KMS-11 (cell line): ENCODE data around the gene IL34.

Experiments used
- H2AFZ ChIP-seq: fragments of 200-600 bp; sonication (generic); 2 replicates; pipeline ENCODE4 v1.6.1; 2016; ENCODE audit warnings: antibody characterized with exemption, mixed run types, low read depth
- H3K27ac ChIP-seq: fragments of 200-600 bp; sonication (generic); 2 replicates; pipeline ENCODE4 v1.6.1; 2016; ENCODE audit warnings: mild to moderate bottlenecking, mixed run types
- H3K27me3 ChIP-seq: fragments of 200-600 bp; sonication (generic); 2 replicates; pipeline ENCODE4 v1.6.1; 2017; ENCODE audit warnings: mild to moderate bottlenecking, low read depth, mixed run types, moderate library complexity; ENCODE audit not compliant: insufficient read depth
- H3K36me3 ChIP-seq: fragments of 200-600 bp; sonication (generic); 2 replicates; pipeline ENCODE4 v1.6.1; 2017; ENCODE audit warnings: mild to moderate bottlenecking, mixed run types; ENCODE audit not compliant: insufficient read depth
- H3K4me1 ChIP-seq: fragments of 200-600 bp; sonication (generic); 2 replicates; pipeline ENCODE4 v1.6.1; 2016; ENCODE audit warnings: mild to moderate bottlenecking, low read depth, mixed run types; ENCODE audit not compliant: poor library complexity, severe bottlenecking
- H3K4me2 ChIP-seq: fragments of 200-600 bp; sonication (generic); 2 replicates; pipeline ENCODE4 v1.7.0; 2016; ENCODE audit warnings: mild to moderate bottlenecking, mixed run types
- H3K4me3 ChIP-seq: fragments of 200-600 bp; sonication (generic); IDR thresholded peaks from 2 replicates; pipeline ENCODE4 v1.6.1; 2017; ENCODE audit warnings: low read depth, low read length, mixed read lengths; ENCODE audit not compliant: insufficient read depth
- H3K79me2 ChIP-seq: fragments of 200-600 bp; sonication (generic); 2 replicates; pipeline ENCODE4 v1.6.1; 2016; ENCODE audit warnings: low read depth, mixed run types; ENCODE audit not compliant: insufficient read depth
- H3K9ac ChIP-seq: fragments of 200-600 bp; sonication (generic); 2 replicates; pipeline ENCODE4 v1.6.1; 2016; ENCODE audit warnings: mild to moderate bottlenecking, mixed run types
- H4K20me1 ChIP-seq: fragments of 200-600 bp; sonication (generic); 2 replicates; pipeline ENCODE4 v1.6.1; 2016; ENCODE audit warnings: mild to moderate bottlenecking, mixed run types; ENCODE audit not compliant: insufficient read depth
- CTCF ChIP-seq: fragments of 200-600 bp; sonication (generic); conservative IDR thresholded peaks from 2 replicates; pipeline ENCODE4 v1.6.1; 2017; ENCODE audit warnings: low read depth, mild to moderate bottlenecking, antibody characterized with exemption, low read length, moderate library complexity, mixed read lengths

Gene IL34

GRCh38 chr16:70699696-70700095 is 53.3 kb downstream of the IL34 start:
- H3K27me3 ChIP-seq = no peaks in the 10 kb centered on the region
- H3K27ac ChIP-seq = no peak overlapping the region
- no peaks in the 10 kb centered on the region for H3K36me3 ChIP-seq
- H3K79me2 ChIP-seq = no peaks in the 10 kb centered on the region
- no peaks in the 10 kb centered on the region for H4K20me1 ChIP-seq
- no peak overlapping the region for H3K9ac ChIP-seq
- TF ChIP-seq CTCF = no peak
- H3K4me3 ChIP-seq = no peak overlapping the region
- H2AFZ ChIP-seq = no peak overlapping the region
- H3K4me1 ChIP-seq = peaks cover 9% of the 10 kb centered on the region
- no peak overlapping the region for H3K4me2 ChIP-seq

- H3K4me3 ChIP-seq = no peak overlapping the region
- H3K79me2 ChIP-seq = no peaks in the 10 kb centered on the region
- no peaks in the 10 kb centered on the region for H4K20me1 ChIP-seq
- H3K27ac ChIP-seq = no peak overlapping the region
- no peak overlapping the region for H3K4me2 ChIP-seq
- H3K36me3 ChIP-seq = no peaks in the 10 kb centered on the region
- no peaks in the 10 kb centered on the region for H3K27me3 ChIP-seq
- peaks cover 8% of the 10 kb centered on the region for H3K4me1 ChIP-seq
- H3K9ac ChIP-seq = no peak overlapping the region
- no peak for TF ChIP-seq CTCF
- no peak overlapping the region for H2AFZ ChIP-seq
Measured at GRCh38 chr16:70700101-70701020, 54.0 kb downstream of the IL34 start.

- H3K4me2 ChIP-seq = no peak overlapping the region
- H4K20me1 ChIP-seq = no peaks in the 10 kb centered on the region
- no peaks in the 10 kb centered on the region for H3K36me3 ChIP-seq
- H3K27ac ChIP-seq = no peak overlapping the region
- H3K27me3 ChIP-seq = no peaks in the 10 kb centered on the region
- H3K79me2 ChIP-seq = no peaks in the 10 kb centered on the region
- no peak for TF ChIP-seq CTCF
- no peak overlapping the region for H3K9ac ChIP-seq
- peaks cover under 1% of the 10 kb centered on the region for H3K4me1 ChIP-seq
- H3K4me3 ChIP-seq = no peak overlapping the region
- no peak overlapping the region for H2AFZ ChIP-seq
Measured at GRCh38 chr16:70701036-70701435, 54.7 kb downstream of the IL34 start.

GRCh38 chr16:70701596-70701995 is 55.2 kb downstream of the IL34 start:
- H3K4me1 ChIP-seq = no peaks in the 10 kb centered on the region

More at GRCh38 chr16:70701596-70701995, 55.2 kb downstream of the IL34 start:
- H3K9ac ChIP-seq = no peak overlapping the region
- no peaks in the 10 kb centered on the region for H3K79me2 ChIP-seq
- no peak overlapping the region for H2AFZ ChIP-seq
- no peaks in the 10 kb centered on the region for H3K36me3 ChIP-seq
- no peak overlapping the region for H3K4me2 ChIP-seq
- H3K4me3 ChIP-seq = no peak overlapping the region
- H3K27ac ChIP-seq = no peak overlapping the region
- no peaks in the 10 kb centered on the region for H3K27me3 ChIP-seq
- H4K20me1 ChIP-seq = no peaks in the 10 kb centered on the region
- no peak for TF ChIP-seq CTCF
